ENCODE measurements around the gene MYO1G. TPM values are rescaled to one million over a fixed set of nuclear protein-coding genes. Genes with fewer than 3 reads are reported as not detected.

MYO1G gene
- total RNA-seq, 1 experiment from 2014 or later, result 0.57 TPM

DNA sequence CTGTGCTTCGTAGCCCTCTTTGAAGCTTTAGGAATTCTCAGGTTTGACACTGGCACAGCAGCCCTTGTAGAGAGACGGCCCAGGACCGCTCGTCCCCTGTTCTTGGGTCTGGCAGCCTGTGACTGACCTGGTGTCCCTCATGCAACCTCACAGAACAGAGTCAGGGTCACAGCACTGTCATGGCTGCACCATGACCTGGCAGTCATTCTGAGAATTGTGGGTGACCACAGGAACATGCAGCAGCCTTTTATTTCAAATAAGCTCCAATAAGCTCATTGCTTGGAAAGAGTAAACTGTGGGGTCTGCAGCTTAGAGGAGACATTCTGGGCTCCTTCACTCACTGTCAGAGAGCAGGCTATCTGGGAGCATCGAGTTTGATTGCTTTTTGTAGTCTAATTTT, 42.5 kb downstream of the MYO1G start:
- no CpG with 5 or more reads among the region's 5 CpGs for WGBS (ENCODE audit: extremely low coverage, insufficient read length, low lambda C conversion rate)
- Histone ChIP-seq H2BK15ac (ENCODE audit: low read depth, low read length) (no peak overlapping the region), H3K27ac (ENCODE audit: insufficient read length, low read depth, low read length) (no peak overlapping the region), H2AK5ac (ENCODE audit: insufficient read length, low read length) (no peak overlapping the region), H2BK20ac (ENCODE audit: low read depth, low read length, poor library complexity, severe bottlenecking) (no peak overlapping the region), H4K5ac (ENCODE audit: insufficient read length, low read depth, low read length) (no peak overlapping the region), H3K79me2 (ENCODE audit: insufficient read depth, low read length) (no peaks in the 10 kb centered on the region), H2BK5ac (ENCODE audit: insufficient read length, low read length) (no peak overlapping the region), H3K4me1 (ENCODE audit: insufficient read depth, low read length) (peaks cover 2% of the 10 kb centered on the region; the same call in 1 of the 2 replicates), H4K8ac (replicated peaks; ENCODE audit: insufficient read length, low read depth, low read length) (no peak overlapping the region), H3K23ac (ENCODE audit: insufficient read length, low read depth, low read length) (no peak overlapping the region), H4K20me1 (ENCODE audit: control insufficient read depth, insufficient read depth, insufficient read length) (no peaks in the 10 kb centered on the region), H3K56ac (ENCODE audit: insufficient read length, low read depth, low read length) (no peak overlapping the region), H3T11ph (ENCODE audit: low read length) (no peak overlapping the region), H3K14ac (ENCODE audit: insufficient read depth, low read length) (no peak overlapping the region), H3K79me1 (ENCODE audit: insufficient read depth, low read depth, low read length, poor library complexity, severe bottlenecking) (no peaks in the 10 kb centered on the region), H3K18ac (ENCODE audit: insufficient read length, low read depth, low read length) (no peak overlapping the region), H3K4ac (ENCODE audit: low read depth, low read length) (no peak overlapping the region), H2BK12ac (ENCODE audit: insufficient read length, low read depth, low read length) (no peak overlapping the region), H3K9ac (ENCODE audit: extremely low read depth, insufficient read length, low read length) (no peak overlapping the region), H4K91ac (ENCODE audit: insufficient read length, low read depth, low read length) (no peak overlapping the region), H3K27me3 (ENCODE audit: insufficient read depth, low read length) (no peaks in the 10 kb centered on the region), H3K4me2 (ENCODE audit: insufficient read depth, insufficient read length, low read length) (no peak overlapping the region), H3K9me3 (ENCODE audit: control insufficient read depth, low read depth, low read length) (no peaks in the 10 kb centered on the region), H3K23me2 (ENCODE audit: insufficient read length, low read depth, low read length, poor library complexity, severe bottlenecking) (no peaks in the 10 kb centered on the region), H2AFZ (ENCODE audit: low read length) (no peak overlapping the region), H2BK120ac (ENCODE audit: low read depth, low read length, poor library complexity, severe bottlenecking) (no peak overlapping the region)
- TF ChIP-seq, protein P1, sequence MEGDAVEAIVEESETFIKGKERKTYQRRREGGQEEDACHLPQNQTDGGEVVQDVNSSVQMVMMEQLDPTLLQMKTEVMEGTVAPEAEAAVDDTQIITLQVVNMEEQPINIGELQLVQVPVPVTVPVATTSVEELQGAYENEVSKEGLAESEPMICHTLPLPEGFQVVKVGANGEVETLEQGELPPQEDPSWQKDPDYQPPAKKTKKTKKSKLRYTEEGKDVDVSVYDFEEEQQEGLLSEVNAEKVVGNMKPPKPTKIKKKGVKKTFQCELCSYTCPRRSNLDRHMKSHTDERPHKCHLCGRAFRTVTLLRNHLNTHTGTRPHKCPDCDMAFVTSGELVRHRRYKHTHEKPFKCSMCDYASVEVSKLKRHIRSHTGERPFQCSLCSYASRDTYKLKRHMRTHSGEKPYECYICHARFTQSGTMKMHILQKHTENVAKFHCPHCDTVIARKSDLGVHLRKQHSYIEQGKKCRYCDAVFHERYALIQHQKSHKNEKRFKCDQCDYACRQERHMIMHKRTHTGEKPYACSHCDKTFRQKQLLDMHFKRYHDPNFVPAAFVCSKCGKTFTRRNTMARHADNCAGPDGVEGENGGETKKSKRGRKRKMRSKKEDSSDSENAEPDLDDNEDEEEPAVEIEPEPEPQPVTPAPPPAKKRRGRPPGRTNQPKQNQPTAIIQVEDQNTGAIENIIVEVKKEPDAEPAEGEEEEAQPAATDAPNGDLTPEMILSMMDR (conservative IDR thresholded peaks at IDR 0.05), result no peak
- no peak overlapping the region for H3K27ac Mint-ChIP-seq
- no peak overlapping the region for H3K4me3 Mint-ChIP-seq
- H3K36me3 Mint-ChIP-seq (ENCODE audit: insufficient read depth in 1 of 3, low read depth in 3 of 3), result no peaks in the 10 kb centered on the region
- DNase-seq, result no peak
- H3K27me3 Mint-ChIP-seq (ENCODE audit: low read depth), result peaks cover 8% of the 10 kb centered on the region
- H3K9me3 Mint-ChIP-seq, result no peaks in the 10 kb centered on the region
- H3K4me1 Mint-ChIP-seq, result peaks cover 4 to 9% of the 10 kb centered on the region in 2 experiments

All from H9 (cell line).